GF-D8 (cell line): ENCODE results near the gene HDDC2.
"Not testable (repeated sequence)": the region's sequence is repeated elsewhere in the genome, so short reads cannot be mapped to it uniquely, and the experiment has no call there.

Source experiments
- DNase-seq: peaks from one replicate; lab custom pipeline; 2025; lab: John Stamatoyannopoulos, UW

HDDC2 gene

GRCh38 chr6:125306756-125307149 lies 5.0 kb upstream of the HDDC2 start:
- no peak for DNase-seq

DNA sequence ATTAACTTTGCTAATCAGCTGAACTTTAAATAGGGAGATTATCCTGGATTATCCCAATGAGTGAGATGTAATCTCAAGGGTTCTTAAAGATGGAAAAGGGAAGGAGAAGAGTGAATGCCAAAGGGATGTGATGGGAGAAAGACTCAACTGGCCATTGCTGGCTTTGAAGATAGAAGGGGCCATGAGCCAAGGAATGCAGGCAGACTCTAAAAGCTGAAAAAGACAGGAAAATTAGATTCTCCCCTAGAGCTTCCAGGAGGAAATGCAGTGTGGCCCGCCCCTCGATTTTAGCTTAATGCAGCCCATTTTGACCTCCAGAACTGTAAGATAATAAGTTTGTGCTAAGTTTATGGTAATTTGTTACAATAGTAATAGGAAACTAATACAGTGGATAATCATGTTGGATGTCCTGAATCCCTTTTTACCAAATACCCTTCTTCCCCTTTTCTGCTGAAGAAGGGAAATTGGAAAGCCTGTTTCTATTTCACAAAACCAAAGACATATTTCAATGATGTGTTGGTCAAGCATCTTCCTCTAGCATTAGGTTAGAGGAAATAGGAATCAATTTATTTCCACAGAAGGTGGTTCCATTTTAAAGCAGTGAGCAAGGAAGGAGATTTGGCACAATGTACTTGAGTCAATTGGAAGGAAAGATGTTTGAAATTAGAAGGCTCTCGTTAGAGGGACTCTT lies 3.3 kb upstream of the HDDC2 start:
- no peak for DNase-seq

- DNase-seq, result no peak
Measured at GRCh38 chr6:125303512-125303854, 1.7 kb upstream of the HDDC2 start.

DNA sequence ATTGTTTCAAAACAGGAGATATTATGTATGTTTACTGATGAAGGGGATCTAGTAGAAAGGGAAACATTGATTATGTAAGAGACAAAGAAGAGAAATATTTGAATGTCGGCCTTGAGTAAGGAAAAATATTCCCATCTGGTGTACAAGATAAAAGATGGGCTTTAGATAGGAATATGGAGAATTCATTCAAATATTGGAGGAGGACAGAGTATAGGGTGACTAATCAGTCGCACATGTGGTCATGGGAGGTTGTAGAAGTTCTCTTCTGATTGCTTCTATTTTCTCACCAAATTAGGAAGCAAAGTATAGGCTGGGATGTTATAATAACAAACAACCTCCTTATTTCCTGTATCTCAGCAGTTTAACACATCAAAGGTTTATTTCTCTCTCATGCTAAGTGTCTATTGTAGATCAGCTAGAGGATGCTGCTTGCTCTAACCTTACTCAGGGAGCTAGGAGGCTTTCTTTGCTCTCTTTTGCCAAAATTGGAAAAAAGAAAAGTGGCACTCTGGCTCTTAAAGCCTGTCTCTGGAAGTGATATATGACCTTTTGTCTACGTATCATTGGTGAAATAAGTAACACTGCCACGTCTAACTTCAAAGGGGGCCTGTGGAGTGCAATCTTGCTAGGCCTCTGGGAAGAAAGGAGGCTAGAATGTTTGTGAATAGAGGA lies 1.2 kb upstream of the HDDC2 start:
- no peak for DNase-seq

DNA sequence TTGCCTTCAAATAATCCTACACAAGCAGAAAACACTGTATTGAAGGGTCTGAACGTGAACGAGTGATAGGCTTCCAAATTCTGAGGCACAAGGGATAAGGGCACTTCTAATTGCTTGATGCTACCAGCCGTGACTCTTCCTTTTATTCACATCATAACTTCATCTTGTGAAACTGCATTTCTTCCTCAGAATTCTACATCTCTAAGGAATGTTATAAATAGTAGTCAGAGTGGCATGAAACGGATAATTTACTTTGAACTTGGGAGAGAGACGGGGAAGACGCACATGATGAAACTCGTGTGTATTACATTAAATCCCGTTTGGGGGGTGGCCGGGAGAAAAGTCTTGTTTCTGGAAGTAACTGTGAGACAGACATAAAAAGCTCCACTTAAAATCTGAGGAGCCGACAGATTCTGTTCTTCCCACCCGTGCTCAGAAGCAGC lies 754 bp downstream of the HDDC2 start:
- DNase-seq, result no peak

GRCh38 chr6:125299257-125299656 lies 2.5 kb downstream of the HDDC2 start:
- no peak for DNase-seq

- no peak for DNase-seq
Measured at GRCh38 chr6:125296471-125296870, 5.3 kb downstream of the HDDC2 start.

GRCh38 chr6:125294925-125295324 lies 6.8 kb downstream of the HDDC2 start:
- no peak for DNase-seq

DNA sequence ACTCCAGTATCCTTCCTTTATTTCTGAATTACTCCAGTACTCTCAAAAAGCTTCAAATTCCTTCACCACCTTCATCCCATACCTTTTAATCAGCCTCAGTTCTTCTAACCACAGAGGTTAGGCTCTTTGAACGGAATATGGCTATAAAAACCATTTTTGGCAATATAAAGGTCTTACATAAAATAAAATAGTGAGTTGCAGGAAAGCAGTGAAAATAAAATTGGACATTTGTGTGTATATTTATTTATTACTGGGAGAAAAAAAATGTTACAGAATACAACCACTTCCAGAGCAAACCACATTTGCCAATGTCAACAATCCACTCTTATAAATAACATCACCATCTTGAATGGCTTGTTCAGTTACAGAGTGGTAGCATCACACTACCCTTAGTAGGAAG lies 7.7 kb downstream of the HDDC2 start:
- no peak for DNase-seq

- DNase-seq, result no peak
Measured at GRCh38 chr6:125293587-125293986, 8.2 kb downstream of the HDDC2 start.

- DNase-seq, result no peak
Measured at GRCh38 chr6:125287718-125288117, 14.0 kb downstream of the HDDC2 start.

DNA sequence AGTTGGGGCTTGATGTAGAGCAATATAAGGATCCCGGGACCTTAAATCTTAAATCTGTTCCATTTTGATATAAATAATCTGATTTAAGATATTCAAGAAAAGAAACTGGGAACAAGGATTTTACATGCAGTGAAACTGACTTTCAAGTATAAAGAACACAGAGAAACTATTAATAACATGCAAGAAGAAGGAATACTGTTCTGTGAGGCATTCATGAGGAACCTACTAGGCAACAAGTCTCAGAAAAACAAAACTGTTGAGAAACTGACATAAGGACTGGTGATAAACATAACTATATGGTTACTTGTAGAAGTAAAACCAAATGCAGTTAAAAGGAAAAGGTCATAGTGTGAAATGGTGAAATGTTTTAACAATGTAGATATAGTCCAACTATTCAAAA lies 15.8 kb downstream of the HDDC2 start:
- no peak for DNase-seq

- no peak for DNase-seq
Measured at GRCh38 chr6:125285353-125285752, 16.4 kb downstream of the HDDC2 start.

GRCh38 chr6:125282470-125282869 lies 19.3 kb downstream of the HDDC2 start:
- not testable (repeated sequence) for DNase-seq

GRCh38 chr6:125280370-125281035 lies 21.3 kb downstream of the HDDC2 start:
- not testable (repeated sequence) for DNase-seq

DNA sequence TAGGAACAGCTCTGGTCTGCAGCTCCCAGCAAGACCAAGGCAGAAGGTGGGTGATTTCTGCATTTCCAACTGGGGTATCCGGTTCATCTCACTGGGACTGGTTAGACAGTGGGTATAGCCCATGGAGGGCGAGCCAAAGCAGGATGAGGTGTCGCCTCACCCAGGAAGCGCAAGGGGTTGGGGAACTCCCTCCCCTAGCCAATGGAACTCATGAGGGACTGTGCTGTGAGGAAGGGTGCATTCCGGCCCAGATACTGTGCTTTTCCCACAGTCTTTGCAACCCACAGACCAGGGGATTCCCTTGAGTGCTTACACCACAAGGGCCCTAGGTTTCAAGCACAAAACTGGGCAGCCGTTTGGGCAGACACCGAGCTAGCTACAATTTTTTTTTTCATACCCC lies 21.8 kb downstream of the HDDC2 start:
- no peak for DNase-seq

GRCh38 chr6:125277838-125278237 lies 23.9 kb downstream of the HDDC2 start:
- no peak for DNase-seq

DNA sequence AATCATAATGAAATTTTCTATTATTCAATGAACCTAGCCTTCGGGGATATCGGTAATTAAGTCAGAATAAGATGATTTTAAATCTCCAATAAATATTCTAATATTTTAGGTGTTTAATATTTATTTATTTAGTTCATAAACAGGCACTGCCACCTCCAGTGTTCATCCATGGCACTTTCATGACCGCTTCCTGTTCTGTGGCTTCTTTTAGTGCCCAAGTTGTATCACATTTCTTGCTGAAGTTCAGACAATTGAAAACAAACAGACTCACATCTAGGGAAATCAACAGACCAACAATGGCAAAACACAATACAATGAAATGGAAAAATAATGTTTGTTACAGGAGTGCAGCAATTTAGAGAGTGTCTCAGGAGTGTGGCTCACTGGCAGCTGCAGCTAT lies 26.0 kb downstream of the HDDC2 start:
- DNase-seq, result no peak

- DNase-seq, result no peak
Measured at GRCh38 chr6:125274935-125275334, 26.8 kb downstream of the HDDC2 start.

DNA sequence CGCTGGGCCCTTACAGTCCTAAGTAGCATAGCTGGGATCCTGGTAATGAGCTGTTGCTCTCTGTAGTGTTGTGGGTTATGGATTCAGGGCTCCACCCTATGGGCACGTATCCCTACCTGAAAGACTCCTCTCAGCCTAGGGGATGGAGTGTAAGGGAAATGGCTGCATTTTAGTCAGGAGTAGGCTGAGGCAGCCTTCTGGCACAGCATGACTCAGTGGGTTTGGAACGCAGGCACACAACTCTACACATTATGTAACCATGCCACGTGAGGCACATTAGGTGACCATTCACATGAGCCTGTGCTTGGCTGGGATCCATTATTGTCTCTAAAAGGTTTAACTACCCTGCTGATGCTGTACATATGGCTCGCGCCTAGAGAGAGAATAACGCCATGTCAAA lies 27.8 kb downstream of the HDDC2 start:
- DNase-seq, result no peak

DNA sequence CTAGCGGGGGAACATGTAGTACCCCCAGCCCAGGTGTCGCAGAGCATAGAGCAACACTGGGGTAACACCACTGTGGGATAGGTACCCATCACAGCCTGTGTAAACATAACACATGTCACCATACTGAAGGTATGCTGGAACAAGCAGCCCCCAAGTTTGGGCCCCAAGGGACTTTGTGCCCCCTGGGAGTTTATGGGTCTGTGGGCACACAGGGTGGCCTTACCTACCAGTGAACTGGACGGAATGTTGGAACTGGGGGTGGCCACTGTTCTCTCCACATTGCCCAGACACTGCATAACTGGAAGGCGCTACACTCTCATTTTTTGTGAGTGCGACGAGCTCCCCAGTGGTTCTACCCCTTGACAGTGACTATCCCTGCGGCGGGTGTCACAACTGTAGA lies 28.5 kb downstream of the HDDC2 start:
- DNase-seq, result no peak

DNA sequence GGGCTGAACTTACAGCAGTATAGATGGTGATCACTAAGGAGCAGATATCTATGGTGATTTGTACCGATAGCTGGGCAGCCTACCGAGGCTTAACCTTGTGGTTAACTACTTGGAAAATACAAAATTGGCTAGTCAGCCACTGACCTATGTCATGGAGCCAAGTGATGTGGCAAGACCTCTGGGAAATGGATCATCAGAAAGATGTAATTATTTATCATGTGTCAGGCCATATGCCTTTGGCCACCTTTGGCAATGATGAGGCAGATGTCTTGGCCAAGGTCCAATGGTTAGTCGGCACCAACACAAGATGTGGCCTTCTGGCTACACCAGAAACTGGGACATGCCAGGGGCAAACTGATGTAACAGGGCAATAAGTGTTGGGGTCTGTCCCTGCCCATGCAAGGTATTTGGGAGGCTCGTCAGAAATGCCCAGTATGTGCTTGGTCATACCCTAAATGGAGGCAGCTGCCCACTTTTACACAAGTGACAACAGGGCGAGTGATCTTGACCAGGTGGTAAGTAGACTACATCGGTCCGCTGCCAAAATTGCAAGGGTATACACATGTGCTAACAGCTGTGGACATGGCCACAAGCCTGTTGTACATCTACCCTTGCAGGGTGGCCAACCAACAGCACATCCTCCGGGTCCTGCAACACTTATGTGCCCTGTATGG lies 30.1 kb downstream of the HDDC2 start:
- DNase-seq, result no peak

DNA sequence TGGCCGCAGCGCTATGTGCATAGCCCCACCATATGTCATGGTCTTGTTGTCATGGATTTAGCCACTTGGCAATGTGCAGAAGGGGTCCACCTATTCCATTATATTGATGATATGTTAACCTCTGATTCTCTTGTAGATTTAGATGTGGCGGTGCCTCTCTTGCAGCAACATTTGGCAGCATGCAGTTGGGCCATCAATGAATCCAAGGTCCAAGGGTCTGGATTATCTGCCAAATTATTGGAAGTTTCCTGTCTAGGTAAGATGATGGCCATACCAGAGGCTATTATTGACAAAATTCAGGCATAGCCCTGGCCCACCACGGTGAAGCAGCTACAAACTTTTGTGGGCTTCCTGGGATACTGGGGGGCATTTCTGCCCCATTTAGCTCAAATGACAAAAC lies 31.4 kb downstream of the HDDC2 start:
- DNase-seq, result no peak
